Stimulated activated CD4-positive, alpha-beta T cell treated with anti-CD3 and anti-CD28 coated beads, TNF-alpha, amount 100 ng/mL, for 24 hours (primary cell): Measurements from ENCODE around the gene CBR4.

Experiments
- DNase-seq, 3 experiments: peaks; one replicate each; pipeline ENCODE4 v3.0.0-alpha.2; 2020; ENCODE audit warnings: low read depth in 3 of 3

The CBR4 gene

DNA sequence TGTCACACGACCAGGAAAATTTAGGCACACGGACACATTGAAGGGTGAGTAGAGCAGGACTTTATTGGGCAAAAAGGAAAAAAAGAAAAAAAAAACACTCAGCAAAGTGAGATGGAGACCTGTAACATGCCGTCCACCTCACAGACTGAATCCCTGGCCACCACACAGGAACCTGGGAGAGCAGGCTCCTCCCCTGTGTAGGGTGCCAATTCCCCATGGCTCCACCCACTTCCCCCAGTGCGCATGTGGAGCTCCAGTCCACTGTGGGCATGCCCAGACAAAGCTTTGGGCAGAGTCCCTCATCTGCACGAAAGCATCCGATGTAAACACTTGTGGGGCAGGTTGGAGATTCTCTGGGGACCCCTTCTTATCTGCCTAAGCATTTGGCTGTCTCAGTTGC is 23.6 kb upstream of the CBR4 start:
- DNase-seq, result no peak

- no peak for DNase-seq
Measured at GRCh38 chr4:169032883-169033645, 23.0 kb upstream of the CBR4 start.

GRCh38 chr4:169032194-169032593 is 22.1 kb upstream of the CBR4 start:
- no peak for DNase-seq

DNA sequence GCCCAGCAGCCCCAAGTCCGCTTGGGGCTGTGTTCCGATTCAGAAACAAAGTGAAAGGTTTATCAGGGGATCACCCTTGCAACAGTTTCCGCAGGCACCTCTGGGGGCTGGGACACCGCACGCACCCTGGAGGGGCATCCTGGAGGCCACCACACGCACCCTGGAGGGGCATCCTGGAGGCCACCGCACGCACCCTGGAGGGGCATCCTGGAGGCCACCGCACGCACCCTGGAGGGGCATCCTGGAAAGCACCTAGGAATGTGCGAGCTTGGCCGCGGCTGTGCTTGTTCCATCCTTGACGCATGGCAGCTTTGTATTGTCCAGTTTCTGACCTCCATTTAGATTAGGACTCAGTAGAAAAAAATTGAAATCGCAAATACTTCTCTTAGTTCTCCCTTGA is 21.3 kb upstream of the CBR4 start:
- no peak for DNase-seq

- no peak for DNase-seq
Measured at GRCh38 chr4:169030562-169030982, 20.5 kb upstream of the CBR4 start.

GRCh38 chr4:169029947-169030346 is 19.9 kb upstream of the CBR4 start:
- DNase-seq, result no peak

DNA sequence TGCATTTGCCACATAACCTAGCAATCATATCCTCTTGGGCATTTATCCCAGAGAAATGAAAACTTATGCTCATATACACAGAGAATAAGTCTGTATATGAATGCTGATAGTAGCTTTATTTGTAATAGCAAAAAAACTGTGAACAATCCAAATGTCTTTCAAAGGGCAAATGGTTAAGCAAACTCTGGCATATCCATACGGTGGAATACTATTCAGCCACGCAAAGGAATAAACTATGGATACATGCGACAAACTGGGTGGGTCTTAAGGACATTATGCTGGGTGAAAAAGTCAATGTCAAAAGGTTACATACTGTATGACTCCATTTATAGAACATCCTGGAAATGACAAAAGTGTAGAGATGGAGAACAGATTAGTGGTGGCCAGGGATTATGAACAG is 17.6 kb upstream of the CBR4 start:
- DNase-seq, result no peak

- DNase-seq, result no peak
Measured at GRCh38 chr4:169025184-169025583, 15.1 kb upstream of the CBR4 start.

DNA sequence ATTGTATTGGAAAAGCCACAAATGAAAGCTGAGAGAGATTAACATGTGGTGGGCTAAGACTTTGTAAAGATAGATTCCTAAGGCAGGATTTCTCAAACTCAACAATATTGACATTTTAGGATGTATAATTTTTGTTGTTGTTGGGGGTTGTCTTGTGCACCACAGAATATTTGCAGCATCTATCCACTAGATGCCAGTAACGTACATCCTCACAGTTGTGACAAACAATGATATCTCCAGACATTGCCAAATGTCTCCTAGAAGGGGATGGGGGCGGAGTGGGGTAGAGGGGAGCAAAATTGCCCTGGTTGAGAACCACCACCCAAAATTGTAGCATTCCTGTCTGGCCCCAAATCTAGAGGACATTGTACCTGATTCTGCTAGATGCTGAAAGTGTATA is 14.7 kb upstream of the CBR4 start:
- no peak for DNase-seq

GRCh38 chr4:169018406-169018805 is 8.4 kb upstream of the CBR4 start:
- DNase-seq, result no peak

DNA sequence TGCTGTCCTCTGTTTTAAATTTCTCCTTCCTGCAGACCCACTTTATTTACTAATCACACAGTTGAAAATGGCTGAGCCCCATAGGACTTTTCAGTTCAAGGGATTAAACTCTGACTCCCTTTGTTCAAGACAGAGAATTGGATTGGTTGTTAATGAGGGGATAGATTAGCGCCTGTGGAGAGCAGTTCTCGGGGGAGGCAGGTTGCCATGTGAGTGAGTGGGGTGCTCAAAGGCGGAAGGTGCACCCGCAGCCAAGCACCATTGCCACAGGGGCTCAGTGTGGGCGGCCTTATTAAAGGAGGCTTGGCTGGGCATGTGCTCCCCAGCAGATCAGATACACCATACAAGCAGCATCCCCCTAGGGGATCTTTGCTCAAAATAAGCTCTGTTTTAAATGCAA is 7.9 kb upstream of the CBR4 start:
- no peak for DNase-seq

GRCh38 chr4:169015186-169015623 is 5.2 kb upstream of the CBR4 start:
- no peak for DNase-seq

GRCh38 chr4:169014586-169014985 is 4.5 kb upstream of the CBR4 start:
- DNase-seq, result no peak

- no peak for DNase-seq
Measured at GRCh38 chr4:169013396-169013795, 3.3 kb upstream of the CBR4 start.

GRCh38 chr4:169012049-169012448 is 2.0 kb upstream of the CBR4 start:
- DNase-seq, result no peak

- DNase-seq, result peak; percentile 33 to 42 (median 33)
Measured at GRCh38 chr4:169009286-169010124, 550 bp downstream of the CBR4 start.

DNA sequence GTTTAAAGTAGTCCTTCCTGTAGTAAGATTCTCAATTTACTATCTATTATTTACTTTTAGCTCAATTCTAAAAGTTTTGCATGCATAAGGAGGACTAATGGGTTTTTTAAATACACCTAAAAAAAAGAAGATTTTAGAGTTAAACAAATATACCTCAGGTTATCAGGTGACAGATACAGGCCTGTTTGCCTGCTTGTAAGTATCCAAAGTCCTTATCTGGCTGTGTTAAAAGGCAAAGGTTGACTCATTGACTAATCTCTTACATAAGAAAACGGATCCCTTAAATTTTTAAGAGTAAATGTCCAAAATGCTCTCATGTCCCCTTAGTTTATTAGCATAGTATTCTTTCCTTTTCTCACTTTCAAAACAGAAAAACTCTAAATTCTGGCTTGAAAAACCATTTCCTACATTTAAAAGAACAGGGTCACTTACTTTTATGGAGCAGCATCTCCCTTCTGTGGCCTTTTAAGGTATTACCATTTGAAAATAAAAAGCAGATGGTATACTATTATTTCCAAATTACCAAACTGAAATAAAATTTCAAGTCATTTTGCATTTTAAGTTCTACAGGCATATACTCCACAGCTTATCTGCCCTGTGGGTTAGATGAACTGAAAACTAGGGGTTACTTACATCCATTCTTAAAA is 4.5 kb downstream of the CBR4 start:
- no peak for DNase-seq

DNA sequence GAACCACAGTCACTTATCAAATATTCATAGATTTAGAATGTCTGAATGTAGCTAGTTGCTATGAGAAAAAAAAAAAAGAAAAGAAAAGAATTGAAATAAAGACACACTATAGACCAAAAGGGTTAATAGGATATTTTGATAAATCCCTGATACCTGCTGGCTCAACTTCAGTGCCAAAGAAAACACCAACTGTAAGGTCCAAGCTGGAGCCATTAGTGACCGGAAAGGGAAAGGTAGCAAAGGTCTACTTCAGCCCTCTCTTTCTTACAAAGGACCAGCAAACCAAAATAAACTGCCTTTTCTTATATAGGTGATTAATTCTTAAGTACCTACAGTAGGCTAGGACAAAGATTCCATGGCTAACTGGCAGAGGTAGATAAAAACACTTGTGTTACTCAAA is 9.7 kb downstream of the CBR4 start:
- DNase-seq, result no peak

- DNase-seq, result no peak
Measured at GRCh38 chr4:168999809-169000208, 10.2 kb downstream of the CBR4 start.

DNA sequence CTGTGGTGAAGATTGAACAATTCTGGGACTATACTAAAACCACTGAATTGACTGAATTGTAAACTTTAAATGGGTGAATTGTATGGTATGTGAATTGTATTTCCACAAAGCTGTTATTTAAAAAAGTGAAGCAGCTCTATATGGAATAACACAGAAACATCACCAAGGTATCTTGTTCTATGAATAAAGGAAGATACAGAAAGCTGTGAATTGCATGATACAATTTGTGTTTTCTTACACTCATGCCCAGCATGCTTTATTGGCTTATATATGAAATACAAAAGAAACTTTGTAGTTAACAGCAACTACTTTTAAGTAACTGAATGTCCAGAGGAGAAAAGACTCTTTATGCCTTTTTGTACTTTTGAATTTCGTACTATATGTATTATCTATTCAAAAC is 11.5 kb downstream of the CBR4 start:
- no peak for DNase-seq

DNA sequence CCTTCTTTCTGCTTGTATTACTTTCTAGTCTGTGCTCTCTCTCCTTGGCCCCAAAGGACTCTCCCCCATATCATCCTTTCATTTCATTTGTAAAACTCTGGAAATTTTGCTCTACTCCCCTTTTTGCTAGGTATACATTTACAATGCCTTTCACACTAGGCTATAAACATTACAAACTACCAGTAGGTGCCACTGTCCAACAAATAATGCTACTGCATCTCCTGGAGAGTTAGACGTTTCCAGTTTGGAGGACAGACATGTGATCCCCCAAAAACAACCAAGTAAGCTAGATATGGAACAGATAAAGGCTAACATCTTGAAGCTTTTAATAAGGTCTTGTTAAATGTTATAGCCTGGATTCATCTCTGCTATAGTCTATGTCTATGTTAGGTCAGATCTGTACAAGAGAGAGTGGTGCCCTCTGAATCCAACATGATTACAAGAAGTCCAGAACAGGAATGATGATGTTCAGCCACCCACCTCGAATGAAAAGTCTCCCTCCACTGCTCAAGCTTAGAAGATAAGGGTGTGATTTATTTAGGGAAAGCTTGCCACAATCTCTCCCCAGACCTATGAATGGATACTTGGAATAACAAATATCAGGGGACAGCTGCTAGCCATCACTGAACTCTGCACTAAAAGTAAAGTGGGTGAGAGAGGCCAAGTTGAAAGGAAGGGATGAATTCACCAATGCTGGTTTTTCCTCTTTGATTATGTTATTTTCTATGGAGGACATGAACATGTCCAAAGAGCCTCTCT is 14.3 kb downstream of the CBR4 start:
- no peak for DNase-seq

GRCh38 chr4:168994958-168995357 is 15.1 kb downstream of the CBR4 start:
- no peak for DNase-seq
